Activated T-cell treated with anti-CD3 and anti-CD28 coated beads for 1 hour (primary cell): ENCODE results near the gene RAD23B.

Experiments
- DNase-seq: peaks from one replicate; pipeline ENCODE4 v3.0.0-alpha.2; 2020; ENCODE audit warnings: low read depth

The RAD23B gene

DNA sequence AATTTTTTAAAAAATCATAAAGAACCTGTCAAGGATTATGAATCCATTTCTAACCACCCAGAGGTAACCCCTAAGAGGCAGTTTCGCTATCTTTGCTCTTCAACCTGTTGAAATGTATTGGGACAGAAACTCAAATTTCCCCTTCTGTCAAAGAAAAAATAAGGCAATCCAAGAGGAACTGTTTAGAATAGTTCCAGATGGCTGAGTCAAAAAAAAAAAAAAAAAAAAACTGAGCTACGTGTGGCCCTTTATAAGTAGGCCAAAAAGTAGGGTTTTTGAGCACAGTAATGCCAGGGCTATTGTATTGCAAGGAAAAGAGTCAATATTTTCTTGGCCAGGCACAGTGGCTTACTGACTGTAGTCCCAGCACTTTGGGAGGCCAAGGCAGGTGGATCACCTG lies 94.9 kb downstream of the RAD23B start:
- no peak for DNase-seq
